ENCODE results near the gene ELF2.
"Not testable (repeated sequence)": the region's sequence is repeated elsewhere in the genome, so short reads cannot be mapped to it uniquely, and the experiment has no call there.

Gene ELF2

GRCh38 chr4:139142087-139142486 is 34.9 kb downstream of the ELF2 start:
- no peak for DNase-seq

GRCh38 chr4:139137763-139138162 is 39.3 kb downstream of the ELF2 start:
- DNase-seq: no peak

GRCh38 chr4:139134403-139134802 is 42.6 kb downstream of the ELF2 start:
- DNase-seq: no peak

GRCh38 chr4:139131209-139131870 is 45.7 kb downstream of the ELF2 start:
- no peak for DNase-seq

GRCh38 chr4:139129206-139129605 is 47.8 kb downstream of the ELF2 start:
- DNase-seq: no peak

GRCh38 chr4:139126898-139127297 is 50.1 kb downstream of the ELF2 start:
- no peak for DNase-seq

GRCh38 chr4:139123910-139124309 is 53.1 kb downstream of the ELF2 start:
- no peak for DNase-seq

- no peak for DNase-seq
Observed at GRCh38 chr4:139118365-139118764, 58.7 kb downstream of the ELF2 start.

GRCh38 chr4:139115226-139115625 is 61.8 kb downstream of the ELF2 start:
- DNase-seq: no peak

GRCh38 chr4:139114795-139115194 is 62.2 kb downstream of the ELF2 start:
- DNase-seq: not testable (repeated sequence)

- DNase-seq: no peak
Observed at GRCh38 chr4:139112650-139113049, 64.4 kb downstream of the ELF2 start.

GRCh38 chr4:139108567-139109128 is 68.4 kb downstream of the ELF2 start:
- DNase-seq: no peak

GRCh38 chr4:139099366-139099982 is 77.5 kb downstream of the ELF2 start:
- peak; percentile 65 to 69 for DNase-seq

GRCh38 chr4:139092271-139092670 is 84.7 kb downstream of the ELF2 start:
- DNase-seq: no peak

- DNase-seq: no peak
Observed at GRCh38 chr4:139085141-139085540, 91.9 kb downstream of the ELF2 start.

- DNase-seq: no peak
Observed at GRCh38 chr4:139084804-139085093, 92.3 kb downstream of the ELF2 start.

GRCh38 chr4:139083956-139084803 is 92.8 kb downstream of the ELF2 start:
- DNase-seq: peak; percentile 42 to 73

- peak in 1 of 2 experiments; percentile 45 for DNase-seq
Observed at GRCh38 chr4:139083607-139083955, 93.4 kb downstream of the ELF2 start.

- DNase-seq: peak; percentile 85 to 96
Observed at GRCh38 chr4:139082750-139083606, 94.0 kb downstream of the ELF2 start.

- no peak for DNase-seq
Observed at GRCh38 chr4:139078926-139079325, 98.1 kb downstream of the ELF2 start.

- peak in 1 of 2 experiments; percentile 7 for DNase-seq
Observed at GRCh38 chr4:139077567-139078355, 99.3 kb downstream of the ELF2 start.
